Lung (tissue), 12 donors: ENCODE results near the gene SYN1. TPM values are rescaled to one million over a fixed set of nuclear protein-coding genes. Genes with fewer than 3 reads are reported as not detected.

Source experiments
- ATAC-seq: fragments of 200-7000 bp; cut with Tn5 transposase; one replicate; pipeline ENCODE4 v1.9.1; 2020; ENCODE audit warnings: moderate number of reproducible peaks; ENCODE audit not compliant: insufficient read depth, low FRiP score
- DNase-seq, 3 donors: peaks; one replicate each; pipeline ENCODE4 v3.0.0-alpha.2; 2013 to 2017
- H3K27ac ChIP-seq, 2 donors: one replicate each; pipeline ENCODE4 v1.5.1; 2013; ENCODE audit warnings: mild to moderate bottlenecking in 2 of 2, moderate library complexity in 2 of 2, control low read depth in 1 of 2, inconsistent platforms in 1 of 2, low read depth in 1 of 2, low read length in 1 of 2
- H3K27me3 ChIP-seq, 3 donors: one replicate each; pipeline ENCODE4 v1.5.1; 2013; ENCODE audit warnings: low read length in 2 of 3; ENCODE audit not compliant: control insufficient read depth in 3 of 3, insufficient read depth in 3 of 3
- H3K36me3 ChIP-seq, 4 donors: one replicate each; pipeline ENCODE4 v1.5.1; 2013; ENCODE audit warnings: low read length in 4 of 4, mild to moderate bottlenecking in 1 of 4, moderate library complexity in 1 of 4; ENCODE audit not compliant: control insufficient read depth in 4 of 4, insufficient read depth in 4 of 4
- H3K4me1 ChIP-seq, 5 donors: one replicate each; pipeline ENCODE4 v1.5.1; 2013; ENCODE audit warnings: low read length in 5 of 5, mild to moderate bottlenecking in 2 of 5, moderate library complexity in 1 of 5; ENCODE audit not compliant: control insufficient read depth in 5 of 5, insufficient read depth in 5 of 5
- H3K4me3 ChIP-seq: one replicate; pipeline ENCODE4 v1.5.1; 2013; ENCODE audit warnings: mild to moderate bottlenecking, control low read depth, moderate library complexity
- H3K9ac ChIP-seq, 2 donors: one replicate each; pipeline ENCODE4 v1.5.1; 2013; ENCODE audit warnings: low read length in 2 of 2, control low read depth in 1 of 2; ENCODE audit not compliant: insufficient read depth in 1 of 2
- H3K9me3 ChIP-seq, 4 donors: one replicate each; pipeline ENCODE4 v1.5.1; 2013; ENCODE audit warnings: low read length in 3 of 4, mild to moderate bottlenecking in 1 of 4, moderate library complexity in 1 of 4; ENCODE audit not compliant: control insufficient read depth in 4 of 4, insufficient read depth in 3 of 4
- WGBS, 2 donors: extraction: QIAGEN DNeasy Blood & Tissue Kit; methylation state at CpG; one replicate each; pipeline ENCODE4 v1.1.7; 2013; 5-methylcytosine and 5-hydroxymethylcytosine counted together
- polyA plus RNA-seq, 2 donors: library from polyadenylated mRNA; stranded (reverse); fragments of 200-250 nt; gene quantifications; one replicate each; pipeline ENCODE4 v1.2.1, GENCODE V29; 2013
- total RNA-seq, 2 donors: library from RNA; depleted of rRNA in 1 of 2; stranded (reverse); fragments of >200 nt in 1 of 2; gene quantifications; one replicate each; pipeline ENCODE4 v1.2.1, GENCODE V29; 2014 to 2021
- TF ChIP-seq, protein P1 (sequence below): IDR thresholded peaks from 2 replicates; pipeline ENCODE4 v1.5.1; 2012; ENCODE audit warnings: mild to moderate bottlenecking; ENCODE audit errors: control extremely low read depth, extremely low read depth
- donor health status: control.
- donor health status: control.
- donor health status: Bipolar disorder and iron deficiency.
- donor health status: healthy.
- donor health status: DM: yes; HTN: yes; CAD: no.

Gene SYN1
- total and polyA plus RNA-seq, 4 donors: 0.11 to 4.5 (median 1.3) TPM

DNA sequence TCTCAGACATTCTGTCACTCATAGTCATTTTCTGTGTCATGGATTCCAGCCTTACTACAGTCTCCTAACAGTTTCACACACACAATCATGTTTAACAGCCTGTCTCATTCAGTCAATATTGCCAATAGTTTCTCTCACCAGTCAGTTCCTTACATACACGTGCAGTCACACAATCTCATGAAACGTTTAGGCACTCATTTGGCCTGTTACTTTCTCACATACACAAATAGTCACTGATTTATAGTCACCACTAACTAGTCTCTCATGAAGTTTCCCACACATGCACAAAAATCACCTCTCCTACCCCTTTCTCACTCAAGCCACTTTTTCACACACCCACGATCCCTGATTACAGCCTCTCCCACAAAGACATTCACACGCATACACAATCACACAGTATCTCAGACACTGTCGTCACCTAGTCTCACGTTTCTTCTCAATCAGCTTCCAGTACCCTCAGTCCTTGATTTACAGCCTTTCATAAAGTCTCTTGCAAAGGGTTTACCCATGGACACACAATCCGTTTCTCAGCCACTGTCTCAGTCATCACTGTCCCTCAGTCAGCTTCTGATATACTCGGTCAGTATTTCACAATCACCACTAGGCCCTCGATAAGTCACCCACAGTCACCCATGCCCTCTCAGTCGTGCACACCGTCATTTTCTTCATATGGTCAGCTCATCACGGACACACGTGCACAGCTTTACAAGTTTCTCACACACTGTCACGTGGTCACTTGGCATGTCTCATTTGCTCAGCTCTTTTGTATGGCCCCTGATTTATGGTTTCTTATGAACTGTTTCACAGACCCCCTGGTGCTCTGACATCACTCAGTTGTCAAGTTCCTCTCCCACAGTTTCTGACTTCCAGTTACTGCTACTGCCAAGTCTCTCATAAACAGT, 14.3 kb upstream of the SYN1 start:
- TF ChIP-seq, protein P1, sequence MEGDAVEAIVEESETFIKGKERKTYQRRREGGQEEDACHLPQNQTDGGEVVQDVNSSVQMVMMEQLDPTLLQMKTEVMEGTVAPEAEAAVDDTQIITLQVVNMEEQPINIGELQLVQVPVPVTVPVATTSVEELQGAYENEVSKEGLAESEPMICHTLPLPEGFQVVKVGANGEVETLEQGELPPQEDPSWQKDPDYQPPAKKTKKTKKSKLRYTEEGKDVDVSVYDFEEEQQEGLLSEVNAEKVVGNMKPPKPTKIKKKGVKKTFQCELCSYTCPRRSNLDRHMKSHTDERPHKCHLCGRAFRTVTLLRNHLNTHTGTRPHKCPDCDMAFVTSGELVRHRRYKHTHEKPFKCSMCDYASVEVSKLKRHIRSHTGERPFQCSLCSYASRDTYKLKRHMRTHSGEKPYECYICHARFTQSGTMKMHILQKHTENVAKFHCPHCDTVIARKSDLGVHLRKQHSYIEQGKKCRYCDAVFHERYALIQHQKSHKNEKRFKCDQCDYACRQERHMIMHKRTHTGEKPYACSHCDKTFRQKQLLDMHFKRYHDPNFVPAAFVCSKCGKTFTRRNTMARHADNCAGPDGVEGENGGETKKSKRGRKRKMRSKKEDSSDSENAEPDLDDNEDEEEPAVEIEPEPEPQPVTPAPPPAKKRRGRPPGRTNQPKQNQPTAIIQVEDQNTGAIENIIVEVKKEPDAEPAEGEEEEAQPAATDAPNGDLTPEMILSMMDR: no peak
- Histone ChIP-seq H3K27ac (no peak overlapping the region), H3K9me3 (peaks cover 0 to 2% (median 0%) of the 10 kb centered on the region in 4 donors), H3K27me3 (no peaks in the 10 kb centered on the region), H3K9ac (no peak overlapping the region), H3K36me3 (peaks cover 0 to 7% (median 2%) of the 10 kb centered on the region in 4 donors), H3K4me3 (no peak overlapping the region), H3K4me1 (no peaks in the 10 kb centered on the region)
- DNase-seq (no peak), ATAC-seq (no peak)
- WGBS, 2 donors: 64 to 67% methylated on average over 14 of the region's 14 CpGs

DNA sequence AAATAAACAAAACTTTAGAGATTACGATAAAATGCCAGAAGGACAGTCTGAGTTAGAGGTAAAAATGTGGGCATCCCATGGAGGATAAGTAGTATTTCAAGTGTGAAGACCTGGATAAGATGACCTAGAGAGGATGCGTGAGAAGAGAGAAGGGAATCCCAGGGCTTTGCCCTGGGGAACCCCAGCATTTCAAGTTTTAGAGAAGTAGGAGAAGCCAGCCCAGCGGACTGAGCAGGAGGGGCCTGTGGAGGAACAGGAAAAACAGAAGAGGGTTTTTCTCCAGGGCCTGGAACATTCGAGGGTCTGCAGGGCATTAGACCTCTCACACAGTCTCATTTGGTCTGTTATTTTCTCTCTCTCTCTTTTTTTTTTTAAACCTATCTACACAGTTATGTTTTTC, 13.0 kb upstream of the SYN1 start:
- no peak overlapping the region for H3K27ac ChIP-seq
- DNase-seq (no peak), ATAC-seq (no peak)

DNA sequence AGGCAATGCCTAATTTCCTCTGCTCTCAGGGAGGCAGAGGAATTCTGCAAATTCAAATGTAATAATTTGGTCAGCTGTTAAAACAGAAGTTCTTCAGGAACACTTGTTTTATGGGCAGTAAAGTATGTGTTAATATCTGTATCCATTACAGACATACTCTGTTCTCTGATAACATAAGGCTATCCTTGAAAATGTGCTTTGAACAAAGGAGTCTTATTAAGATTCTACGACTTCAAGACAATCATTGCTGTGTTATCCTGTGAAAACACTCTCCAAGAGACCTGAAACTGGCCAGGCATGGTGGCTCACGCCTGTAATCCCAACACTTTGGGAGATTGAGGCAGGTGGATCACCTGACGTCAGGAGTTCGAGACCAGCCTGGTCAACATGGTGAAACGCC, 12.0 kb upstream of the SYN1 start:
- WGBS, 2 donors: 84 to 91% methylated on average over 5 of the region's 5 CpGs
- Histone ChIP-seq H3K36me3 (peaks cover 0 to 7% (median under 1%) of the 10 kb centered on the region in 4 donors), H3K9ac (no peak overlapping the region), H3K9me3 (no peaks in the 10 kb centered on the region), H3K27ac (no peak overlapping the region), H3K4me3 (no peak overlapping the region), H3K4me1 (no peaks in the 10 kb centered on the region), H3K27me3 (no peaks in the 10 kb centered on the region)
- DNase-seq (no peak), ATAC-seq (no peak)
- TF ChIP-seq, protein P1: no peak

More for the DNA sequence above, 13.0 kb upstream of the SYN1 start:
- H3K4me1 ChIP-seq: no peaks in the 10 kb centered on the region
- H3K36me3 ChIP-seq: peaks cover 0 to 7% (median under 1%) of the 10 kb centered on the region in 4 donors
- no peaks in the 10 kb centered on the region for H3K27me3 ChIP-seq
- 33 to 59% methylated on average over 4 of the region's 4 CpGs for WGBS, 2 donors
- no peak overlapping the region for H3K9ac ChIP-seq
- TF ChIP-seq, protein P1: no peak
- no peaks in the 10 kb centered on the region for H3K9me3 ChIP-seq
- H3K4me3 ChIP-seq: no peak overlapping the region
